SK-N-SH (cell line): ENCODE results near the gene ZNF217. TPM values are rescaled to one million over a fixed set of nuclear protein-coding genes. Genes with fewer than 3 reads are reported as not detected.
A peak's percentile ranks its signal among the peaks of the same experiment; 100 is the strongest.

Experiments used
- CTCF ChIA-PET: fragments of 300-600, 350-600 bp; formaldehyde crosslinking; extraction: SDS; loops from one replicate; lab custom pipeline; 2021; lab: Yijun Ruan, JAX
- POLR2A ChIA-PET: fragments of 350-600 bp; sonication (Branson Sonifier 250); formaldehyde crosslinking; extraction: SDS; loops from one replicate; lab custom pipeline; 2020; ENCODE audit warnings: antibody characterized with exemption, inconsistent platforms; lab: Yijun Ruan, JAX
- DNase-seq: peaks from one replicate; pipeline ENCODE4 v3.0.0; 2012
- H2AFZ ChIP-seq: fragments of 200-600 bp; sonication (generic); 2 replicates; pipeline ENCODE4 v1.8.1; 2016; ENCODE audit warnings: antibody characterized with exemption, mild to moderate bottlenecking, low read depth
- H3F3A ChIP-seq: fragments of 200-600 bp; sonication (generic); replicated peaks from 2 replicates; pipeline ENCODE3; 2016; ENCODE audit warnings: antibody characterized with exemption, mild to moderate bottlenecking; ENCODE audit not compliant: insufficient read depth
- H3K27ac ChIP-seq, 2 experiments: fragments of 200-500 bp in 1 of 2; fragments of 200-600 bp in 1 of 2; sonication (Bioruptor generic) in 1 of 2; sonication (generic), shearing (Covaris generic) in 1 of 2; 2 replicates each; pipeline versions ENCODE4 v1.5.1 to v1.6.1; 2014 to 2016; ENCODE audit warnings: low read depth in 2 of 2, inconsistent platforms in 1 of 2, low read length in 1 of 2, mild to moderate bottlenecking in 1 of 2, mixed read lengths in 1 of 2
- H3K27me3 ChIP-seq: fragments of 200-600 bp; sonication (generic), shearing (Covaris generic); 2 replicates; pipeline ENCODE4 v1.6.1; 2016; ENCODE audit warnings: mixed run types; ENCODE audit not compliant: insufficient read depth
- H3K36me3 ChIP-seq, 2 experiments: fragments of 200-500 bp in 1 of 2; fragments of 200-600 bp in 1 of 2; sonication (Bioruptor generic) in 1 of 2; sonication (generic) in 1 of 2; replicated peaks in 1 of 2; 2 replicates each; pipeline versions ENCODE3 to v1.5.1; 2014 to 2016; ENCODE audit warnings: low read length in 1 of 2, mild to moderate bottlenecking in 1 of 2; ENCODE audit not compliant: insufficient read depth in 2 of 2, control insufficient read depth in 1 of 2
- H3K4me1 ChIP-seq, 2 experiments: fragments of 200-500 bp in 1 of 2; fragments of 200-600 bp in 1 of 2; sonication (Bioruptor generic) in 1 of 2; sonication (generic), shearing (Covaris generic) in 1 of 2; 2 replicates each; pipeline versions ENCODE4 v1.5.1 to v1.6.1; 2014 to 2016; ENCODE audit warnings: low read depth in 1 of 2, low read length in 1 of 2, mixed run types in 1 of 2; ENCODE audit not compliant: insufficient read depth in 2 of 2, control insufficient read depth in 1 of 2
- H3K4me2 ChIP-seq: fragments of 200-600 bp; sonication (generic), shearing (Covaris generic); 2 replicates; pipeline ENCODE4 v1.6.1; 2017; ENCODE audit warnings: mixed run types
- H3K4me3 ChIP-seq, 2 experiments: fragments of 200-500 bp in 1 of 2; fragments of 200-600 bp in 1 of 2; sonication (Bioruptor generic) in 1 of 2; sonication (generic), shearing (Covaris generic) in 1 of 2; 2 replicates each; pipeline versions ENCODE4 v1.5.1 to v1.8.1; 2014 to 2016; ENCODE audit warnings: low read depth in 2 of 2, inconsistent platforms in 1 of 2, low read length in 1 of 2, mild to moderate bottlenecking in 1 of 2, mixed read lengths in 1 of 2, moderate library complexity in 1 of 2
- H3K79me2 ChIP-seq: fragments of 200-600 bp; sonication (generic); 2 replicates; pipeline ENCODE4 v1.8.1; 2017; ENCODE audit warnings: mild to moderate bottlenecking; ENCODE audit not compliant: insufficient read depth
- H3K9ac ChIP-seq: fragments of 200-600 bp; sonication (generic); 2 replicates; pipeline ENCODE4 v1.6.1; 2017; ENCODE audit warnings: mixed run types
- H3K9me2 ChIP-seq: fragments of 200-600 bp; sonication (generic); 2 replicates; pipeline ENCODE4 v1.6.1; 2017; ENCODE audit warnings: mixed run types
- H3K9me3 ChIP-seq: fragments of 200-600 bp; sonication (generic); 2 replicates; pipeline ENCODE4 v1.6.1; 2017; ENCODE audit warnings: mixed run types, mild to moderate bottlenecking, moderate library complexity
- H4K20me1 ChIP-seq: fragments of 200-600 bp; sonication (generic); 2 replicates; pipeline ENCODE4 v1.6.1; 2017; ENCODE audit warnings: mild to moderate bottlenecking, mixed run types; ENCODE audit not compliant: insufficient read depth
- CTCF ChIP-seq: fragments of 200-600 bp; sonication (generic); IDR thresholded peaks from 2 replicates; pipeline ENCODE4 v1.6.1; 2017; ENCODE audit warnings: antibody characterized with exemption, mild to moderate bottlenecking, moderate library complexity
- EP300 ChIP-seq, 2 experiments: IDR thresholded peaks; 2 replicates each; pipeline versions ENCODE4 v1.4.0 to v1.6.1; 2012; ENCODE audit warnings: borderline replicate concordance in 1 of 2, low read depth in 1 of 2, low read length in 1 of 2
- FOSL2 ChIP-seq: IDR thresholded peaks from 2 replicates; pipeline ENCODE4 v1.4.0; 2012; ENCODE audit warnings: low read depth, mild to moderate bottlenecking, moderate library complexity, borderline replicate concordance
- GABPA ChIP-seq: IDR thresholded peaks from 2 replicates; pipeline ENCODE4 v1.4.0; 2012; ENCODE audit warnings: low read depth, mild to moderate bottlenecking
- IRF3 ChIP-seq: fragments of 150-350 bp; IDR thresholded peaks from 2 replicates; pipeline ENCODE4 v1.6.1; 2016; ENCODE audit warnings: mild to moderate bottlenecking, low read depth, low read length
- JUND ChIP-seq: IDR thresholded peaks from 2 replicates; pipeline ENCODE4 v1.4.0; 2012
- POLR2AphosphoS5 ChIP-seq: IDR thresholded peaks from 2 replicates; pipeline ENCODE4 v1.6.1; 2012; ENCODE audit warnings: low read depth, low read length
- RAD21 ChIP-seq: IDR thresholded peaks from 2 replicates; pipeline ENCODE4 v1.6.1; 2012; ENCODE audit warnings: mild to moderate bottlenecking, low read length
- REST ChIP-seq: IDR thresholded peaks from 2 replicates; pipeline ENCODE4 v1.6.1; 2012; ENCODE audit warnings: mild to moderate bottlenecking, low read depth, low read length, moderate library complexity
- RXRA ChIP-seq: IDR thresholded peaks from 2 replicates; pipeline ENCODE4 v1.4.0; 2012; ENCODE audit warnings: low read depth, mild to moderate bottlenecking, borderline replicate concordance
- SMC3 ChIP-seq: IDR thresholded peaks from 2 replicates; pipeline ENCODE4 v1.6.1; 2012; ENCODE audit warnings: low read depth, low read length, improper control_type of control experiment
- TAF1 ChIP-seq: IDR thresholded peaks from 2 replicates; pipeline ENCODE4 v1.6.1; 2012; ENCODE audit warnings: low read depth, mild to moderate bottlenecking, low read length, moderate library complexity, borderline replicate concordance
- YY1 ChIP-seq: IDR thresholded peaks from 2 replicates; pipeline ENCODE4 v1.4.0; 2012; ENCODE audit warnings: low read depth, mild to moderate bottlenecking
- WGBS: methylation state at CpG from one replicate; pipeline ENCODE4 v1.1.6; 2017; ENCODE audit warnings: low lambda C conversion rate; 5-methylcytosine and 5-hydroxymethylcytosine counted together
- polyA plus RNA-seq, 3 experiments: library from polyadenylated mRNA; depleted of rRNA; stranded (reverse); fragments of >200 nt; gene quantifications; 2 replicates each; pipeline ENCODE4 v1.2.3, GENCODE V29; 2012
- TF ChIP-seq, protein P1 (sequence below): fragments of 150-350 bp; IDR thresholded peaks from 2 replicates; pipeline ENCODE4 v1.6.1; 2017; ENCODE audit warnings: antibody characterized with exemption, low read length, low read depth, borderline replicate concordance

The ZNF217 gene
- polyA plus RNA-seq, 1 of the 3 experiments (the other 2 are of a cell fraction), result 6.9 TPM

DNA sequence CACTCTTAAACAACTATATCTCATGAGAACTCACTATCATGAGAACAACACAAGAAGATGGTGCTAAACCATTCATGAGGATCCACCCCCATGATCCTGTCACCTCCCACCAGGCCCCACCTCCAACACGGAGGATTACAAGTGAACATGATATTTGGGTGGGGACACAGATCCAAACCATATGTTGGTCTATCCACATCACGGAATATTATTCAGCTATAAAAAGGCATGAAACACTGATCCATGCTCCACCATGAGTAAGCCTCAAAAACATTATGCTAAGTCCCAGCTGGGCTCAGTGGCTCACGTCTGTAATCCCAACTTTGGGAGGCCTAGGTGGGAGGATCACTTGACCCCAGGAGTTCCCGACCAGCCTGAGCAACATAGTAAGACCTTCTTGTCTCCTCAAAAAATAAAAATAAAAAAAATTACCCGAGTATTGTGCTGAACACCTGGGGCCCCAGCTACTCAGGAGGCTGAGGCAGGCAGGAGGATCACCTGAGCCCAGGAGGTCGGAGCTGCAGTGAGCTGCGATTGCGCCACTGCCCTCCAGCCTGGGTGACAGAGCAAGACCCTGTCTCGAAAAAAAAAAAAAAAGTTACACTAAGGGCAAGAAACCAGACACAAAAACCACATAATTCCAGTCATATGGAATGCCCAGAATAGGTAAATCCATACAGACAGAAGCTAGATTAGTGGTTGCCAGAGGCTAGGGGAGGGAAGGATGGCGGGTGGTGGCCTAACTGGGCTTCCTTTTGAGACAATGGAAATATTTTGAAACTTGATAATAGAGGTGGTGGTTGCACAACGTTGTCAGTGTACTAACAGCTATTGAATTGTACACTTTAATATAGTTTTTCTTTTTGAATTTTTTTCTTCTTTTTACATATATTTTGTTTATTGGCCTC lies 43.1 kb downstream of the ZNF217 start (continued):
- TF ChIP-seq EP300 (IDR thresholded peaks at IDR 0.05; ENCODE audit: borderline replicate concordance in 1 of 2, low read depth in 1 of 2, low read length in 1 of 2), result no peak
- TF ChIP-seq, protein P1, sequence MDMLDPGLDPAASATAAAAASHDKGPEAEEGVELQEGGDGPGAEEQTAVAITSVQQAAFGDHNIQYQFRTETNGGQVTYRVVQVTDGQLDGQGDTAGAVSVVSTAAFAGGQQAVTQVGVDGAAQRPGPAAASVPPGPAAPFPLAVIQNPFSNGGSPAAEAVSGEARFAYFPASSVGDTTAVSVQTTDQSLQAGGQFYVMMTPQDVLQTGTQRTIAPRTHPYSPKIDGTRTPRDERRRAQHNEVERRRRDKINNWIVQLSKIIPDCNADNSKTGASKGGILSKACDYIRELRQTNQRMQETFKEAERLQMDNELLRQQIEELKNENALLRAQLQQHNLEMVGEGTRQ, result no peak

DNA sequence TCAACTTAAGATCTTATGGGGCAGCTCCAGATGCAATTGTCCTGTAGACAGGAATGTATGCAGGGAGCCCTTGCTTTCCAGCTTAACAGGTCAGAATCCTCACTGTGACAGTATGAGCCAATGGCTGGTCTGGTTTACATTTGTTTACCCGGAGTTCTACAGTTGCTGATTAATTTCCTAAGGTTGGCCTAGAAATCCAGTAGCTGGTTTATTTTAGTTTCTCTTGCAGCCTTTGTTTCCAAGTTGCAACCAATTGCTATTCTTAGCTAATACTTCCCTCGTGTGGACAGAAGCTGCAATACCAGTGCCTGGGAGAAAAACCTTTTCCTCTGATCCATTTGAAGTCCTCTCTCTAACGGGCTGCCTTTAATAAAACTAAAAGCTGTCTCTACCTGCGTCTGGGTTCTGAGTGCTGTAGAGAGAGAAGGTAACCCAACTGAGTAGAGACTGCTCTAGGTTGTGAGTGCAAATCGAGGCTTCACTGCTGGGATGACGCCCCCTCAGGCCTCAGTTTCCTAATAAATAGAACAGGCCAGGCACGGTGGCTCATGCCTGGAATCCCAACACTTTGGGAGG lies 45.9 kb downstream of the ZNF217 start:
- Histone ChIP-seq H3K9me2 (no peaks in the 10 kb centered on the region), H2AFZ (0 out of 2 replicates have a peak overlapping the region, but pooled peaks have one; percentile 37), H3K4me1 (peaks cover 0 to 4% of the 10 kb centered on the region in 2 experiments; a peak in 1 of 4 replicates), H3K79me2 (no peaks in the 10 kb centered on the region), H3F3A (no peaks in the 10 kb centered on the region), H3K36me3 (no peaks in the 10 kb centered on the region), H4K20me1 (no peaks in the 10 kb centered on the region), H3K27me3 (no peaks in the 10 kb centered on the region), H3K4me3 (peak overlapping the region in 1 of 2 experiments; percentile 9; a peak in 1 of 4 replicates), H3K9ac (no peak overlapping the region), H3K9me3 (no peaks in the 10 kb centered on the region), H3K4me2 (no peak overlapping the region), H3K27ac (0 out of 4 replicates have a peak overlapping the region, but pooled peaks of 1 of the 2 experiments have one; percentile 3)
- TF ChIP-seq POLR2AphosphoS5, result no peak
- no peak for TF ChIP-seq TAF1
- TF ChIP-seq GABPA, result no peak
- TF ChIP-seq CTCF, result peak; percentile 81
- no peak for TF ChIP-seq JUND
- no peak for TF ChIP-seq FOSL2
- peak; percentile 98 for TF ChIP-seq RAD21
- no peak for TF ChIP-seq REST
- no peak for TF ChIP-seq RXRA
- peak; percentile 87 for TF ChIP-seq SMC3
- no peak for TF ChIP-seq YY1
- TF ChIP-seq IRF3, result no peak
- 36% methylated on average over 7 of the region's 7 CpGs for WGBS
- ChIA-PET POLR2A (interaction anchor here (0.6 to 1.1 kb wide), 3 partner anchors 227 to 1236 kb away, joined by 3 to 4 read pairs (median 3); no protein-coding TSS in a partner anchor), CTCF (interaction anchor here (0.6 to 8.0 kb wide), 57 partner anchors 8 to 1423 kb away, joined by 3 to 109 read pairs (median 4); no protein-coding TSS in a partner anchor)
- DNase-seq, result peak; percentile 71
